ENCODE data around the gene ALCAM.
A peak's percentile ranks its signal among the peaks of the same experiment; 100 is the strongest.

Gene ALCAM

GRCh38 chr3:105534491-105534890 lies 167.8 kb downstream of the ALCAM start:
- no peak for ATAC-seq
- TF ChIP-seq ISL1 (CRISPR knock-in tag; IDR thresholded peaks at IDR 0.05) (no peak), PPARA (CRISPR knock-in tag; IDR thresholded peaks at IDR 0.05; ENCODE audit: borderline replicate concordance) (no peak), TOX (CRISPR knock-in tag; IDR thresholded peaks at IDR 0.05; ENCODE audit: borderline replicate concordance) (no peak), GLIS3 (CRISPR knock-in tag; IDR thresholded peaks at IDR 0.05) (no peak), CSRNP3 (CRISPR knock-in tag; IDR thresholded peaks at IDR 0.05) (no peak), BACH2 (CRISPR knock-in tag; IDR thresholded peaks at IDR 0.05; ENCODE audit: borderline replicate concordance) (no peak), SNAI2 (CRISPR knock-in tag; IDR thresholded peaks at IDR 0.05) (no peak), ZC3H10 (CRISPR knock-in tag; IDR thresholded peaks at IDR 0.05) (no peak)

DNA sequence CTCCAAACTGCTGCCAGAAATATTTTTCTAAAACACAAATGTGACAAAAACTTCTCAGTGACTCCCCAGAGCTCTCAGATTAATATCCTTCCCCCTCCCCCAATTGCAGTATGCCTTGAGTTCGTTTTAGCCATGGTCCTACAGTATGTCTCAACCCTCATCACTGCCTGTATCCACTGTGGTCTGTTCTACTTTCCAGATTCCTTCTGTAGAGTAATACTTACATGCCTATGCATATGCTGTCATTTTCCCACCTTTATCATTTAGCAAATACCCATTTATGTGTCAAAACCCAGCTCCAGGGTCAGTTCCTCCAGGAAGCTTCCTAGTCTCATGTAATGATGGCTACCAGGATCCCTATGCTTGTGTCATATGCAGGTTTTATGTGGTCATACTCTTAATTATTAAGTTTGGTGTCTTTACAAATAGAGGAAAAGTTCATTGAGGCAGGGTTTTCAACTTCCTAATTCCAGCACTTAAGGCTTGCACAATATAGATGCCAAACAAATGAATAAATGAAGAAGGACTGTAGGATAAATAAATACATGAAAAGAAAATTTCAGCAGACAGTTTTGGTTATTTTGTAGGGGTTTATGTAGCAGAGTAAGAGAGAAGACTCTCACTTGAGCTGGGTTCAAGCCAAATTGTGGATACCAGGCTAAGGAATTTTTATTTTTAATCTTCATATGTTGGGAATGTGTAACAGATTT lies 170.8 kb downstream of the ALCAM start:
- ATAC-seq: peak; percentile 31; the same call in 2 of the 3 replicates
- TF ChIP-seq OSR1 (CRISPR knock-in tag; IDR thresholded peaks at IDR 0.05): no peak
- TF ChIP-seq ZNF565 (CRISPR knock-in tag; conservative IDR thresholded peaks at IDR 0.05; ENCODE audit: low read depth): no peak
- TF ChIP-seq TCF4 (CRISPR knock-in tag; IDR thresholded peaks at IDR 0.05; ENCODE audit: borderline replicate concordance): no peak
- TF ChIP-seq TSHZ2 (CRISPR knock-in tag; IDR thresholded peaks at IDR 0.05): no peak

GRCh38 chr3:105538483-105538882 lies 171.8 kb downstream of the ALCAM start:
- ATAC-seq: peak; percentile 93
- TF ChIP-seq ZNF8 (CRISPR knock-in tag; IDR thresholded peaks at IDR 0.05): peak; percentile 82
- peak; percentile 45; the same call in 1 of the 2 replicates for TF ChIP-seq TOX (CRISPR knock-in tag; IDR thresholded peaks at IDR 0.05; ENCODE audit: borderline replicate concordance)
- TF ChIP-seq PPARA (CRISPR knock-in tag; IDR thresholded peaks at IDR 0.05; ENCODE audit: borderline replicate concordance): no peak

DNA sequence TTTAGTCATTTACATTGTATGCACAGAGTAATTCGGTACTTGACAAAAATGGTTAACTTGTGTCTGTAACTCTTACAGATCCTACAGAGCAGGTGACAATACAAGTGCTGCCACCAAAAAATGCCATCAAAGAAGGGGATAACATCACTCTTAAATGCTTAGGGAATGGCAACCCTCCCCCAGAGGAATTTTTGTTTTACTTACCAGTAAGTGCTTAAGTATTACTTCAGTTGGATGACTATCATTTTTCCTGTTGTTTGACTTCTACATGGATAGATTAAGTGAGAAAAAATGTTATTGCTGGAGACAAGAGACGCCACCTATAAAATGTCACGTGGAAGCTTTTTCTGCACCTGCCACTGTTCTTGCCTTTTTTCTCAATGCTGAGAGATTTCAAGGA lies 173.2 kb downstream of the ALCAM start:
- no peak for ATAC-seq
- TF ChIP-seq BACH2 (CRISPR knock-in tag; IDR thresholded peaks at IDR 0.05; ENCODE audit: borderline replicate concordance) (no peak), CSDC2 (CRISPR knock-in tag; IDR thresholded peaks at IDR 0.05) (no peak), TOX (CRISPR knock-in tag; IDR thresholded peaks at IDR 0.05; ENCODE audit: borderline replicate concordance) (no peak), ZFP3 (CRISPR knock-in tag; IDR thresholded peaks at IDR 0.05) (no peak), PATZ1 (CRISPR knock-in tag; IDR thresholded peaks at IDR 0.05; ENCODE audit: borderline replicate concordance) (no peak), ISL1 (CRISPR knock-in tag; IDR thresholded peaks at IDR 0.05) (no peak), TCF4 (CRISPR knock-in tag; IDR thresholded peaks at IDR 0.05; ENCODE audit: borderline replicate concordance) (no peak), SNAI2 (CRISPR knock-in tag; IDR thresholded peaks at IDR 0.05) (no peak), PPARA (CRISPR knock-in tag; IDR thresholded peaks at IDR 0.05; ENCODE audit: borderline replicate concordance) (no peak), TSHZ2 (CRISPR knock-in tag; IDR thresholded peaks at IDR 0.05) (no peak), ZFP30 (CRISPR knock-in tag; IDR thresholded peaks at IDR 0.05) (no peak), ZNF70 (CRISPR knock-in tag; IDR thresholded peaks at IDR 0.05) (no peak), ESRRG (CRISPR knock-in tag; IDR thresholded peaks at IDR 0.05) (no peak), ARNTL (CRISPR knock-in tag; IDR thresholded peaks at IDR 0.05; ENCODE audit: borderline replicate concordance, low read depth) (no peak), OSR1 (CRISPR knock-in tag; IDR thresholded peaks at IDR 0.05) (no peak), GLIS3 (CRISPR knock-in tag; IDR thresholded peaks at IDR 0.05) (no peak)
- TF ChIP-seq, protein P1, sequence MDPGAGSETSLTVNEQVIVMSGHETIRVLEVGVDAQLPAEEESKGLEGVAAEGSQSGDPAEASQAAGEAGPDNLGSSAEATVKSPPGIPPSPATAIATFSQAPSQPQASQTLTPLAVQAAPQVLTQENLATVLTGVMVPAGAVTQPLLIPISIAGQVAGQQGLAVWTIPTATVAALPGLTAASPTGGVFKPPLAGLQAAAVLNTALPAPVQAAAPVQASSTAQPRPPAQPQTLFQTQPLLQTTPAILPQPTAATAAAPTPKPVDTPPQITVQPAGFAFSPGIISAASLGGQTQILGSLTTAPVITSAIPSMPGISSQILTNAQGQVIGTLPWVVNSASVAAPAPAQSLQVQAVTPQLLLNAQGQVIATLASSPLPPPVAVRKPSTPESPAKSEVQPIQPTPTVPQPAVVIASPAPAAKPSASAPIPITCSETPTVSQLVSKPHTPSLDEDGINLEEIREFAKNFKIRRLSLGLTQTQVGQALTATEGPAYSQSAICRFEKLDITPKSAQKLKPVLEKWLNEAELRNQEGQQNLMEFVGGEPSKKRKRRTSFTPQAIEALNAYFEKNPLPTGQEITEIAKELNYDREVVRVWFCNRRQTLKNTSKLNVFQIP (CRISPR knock-in tag; IDR thresholded peaks at IDR 0.05; ENCODE audit: borderline replicate concordance, low read depth): no peak
- TF ChIP-seq, protein P2, sequence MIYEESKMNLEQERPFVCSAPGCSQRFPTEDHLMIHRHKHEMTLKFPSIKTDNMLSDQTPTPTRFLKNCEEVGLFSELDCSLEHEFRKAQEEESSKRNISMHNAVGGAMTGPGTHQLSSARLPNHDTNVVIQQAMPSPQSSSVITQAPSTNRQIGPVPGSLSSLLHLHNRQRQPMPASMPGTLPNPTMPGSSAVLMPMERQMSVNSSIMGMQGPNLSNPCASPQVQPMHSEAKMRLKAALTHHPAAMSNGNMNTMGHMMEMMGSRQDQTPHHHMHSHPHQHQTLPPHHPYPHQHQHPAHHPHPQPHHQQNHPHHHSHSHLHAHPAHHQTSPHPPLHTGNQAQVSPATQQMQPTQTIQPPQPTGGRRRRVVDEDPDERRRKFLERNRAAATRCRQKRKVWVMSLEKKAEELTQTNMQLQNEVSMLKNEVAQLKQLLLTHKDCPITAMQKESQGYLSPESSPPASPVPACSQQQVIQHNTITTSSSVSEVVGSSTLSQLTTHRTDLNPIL (CRISPR knock-in tag; IDR thresholded peaks at IDR 0.05; ENCODE audit: low read depth): no peak

Measured in SK-N-SH treated with all-trans-retinoic acid at 6 μM for 48 hours (cell line).